Stimulated activated CD8-positive, alpha-beta memory T cell treated with anti-CD3 and anti-CD28 coated beads, Interleukin-4, amount 100 ng/mL, for 48 hours (primary cell): ENCODE results near the gene ROR2.

ENCODE experiments used
- DNase-seq: peaks from one replicate; pipeline ENCODE4 v3.0.0-alpha.2; 2020

The ROR2 gene

GRCh38 chr9:91837981-91838731 is 111.9 kb downstream of the ROR2 start:
- DNase-seq = no peak

GRCh38 chr9:91836515-91836914 is 113.5 kb downstream of the ROR2 start:
- DNase-seq = no peak

GRCh38 chr9:91835632-91836031 is 114.4 kb downstream of the ROR2 start:
- DNase-seq = no peak

- no peak for DNase-seq
Measured at GRCh38 chr9:91835216-91835615, 114.8 kb downstream of the ROR2 start.

GRCh38 chr9:91834740-91835139 is 115.3 kb downstream of the ROR2 start:
- no peak for DNase-seq

- DNase-seq = no peak
Measured at GRCh38 chr9:91833878-91834255, 116.2 kb downstream of the ROR2 start.

- DNase-seq = no peak
Measured at GRCh38 chr9:91833096-91833877, 116.7 kb downstream of the ROR2 start.

- DNase-seq = no peak
Measured at GRCh38 chr9:91832322-91832721, 117.7 kb downstream of the ROR2 start.

GRCh38 chr9:91825866-91826265 is 124.2 kb downstream of the ROR2 start:
- no peak for DNase-seq

- no peak for DNase-seq
Measured at GRCh38 chr9:91825422-91825821, 124.6 kb downstream of the ROR2 start.

GRCh38 chr9:91824601-91825305 is 125.3 kb downstream of the ROR2 start:
- DNase-seq = no peak

- no peak for DNase-seq
Measured at GRCh38 chr9:91824151-91824550, 125.9 kb downstream of the ROR2 start.

GRCh38 chr9:91820949-91821880 is 128.8 kb downstream of the ROR2 start:
- DNase-seq = no peak

GRCh38 chr9:91820126-91820750 is 129.8 kb downstream of the ROR2 start:
- DNase-seq = no peak

GRCh38 chr9:91818647-91819403 is 131.2 kb downstream of the ROR2 start:
- no peak for DNase-seq

- no peak for DNase-seq
Measured at GRCh38 chr9:91818225-91818585, 131.8 kb downstream of the ROR2 start.

GRCh38 chr9:91817493-91818224 is 132.4 kb downstream of the ROR2 start:
- no peak for DNase-seq

GRCh38 chr9:91817106-91817492 is 132.9 kb downstream of the ROR2 start:
- DNase-seq = no peak

GRCh38 chr9:91816356-91816755 is 133.7 kb downstream of the ROR2 start:
- no peak for DNase-seq

GRCh38 chr9:91815896-91816295 is 134.1 kb downstream of the ROR2 start:
- DNase-seq = no peak

GRCh38 chr9:91814753-91815152 is 135.3 kb downstream of the ROR2 start:
- DNase-seq = no peak
